Neuron (in vitro differentiated cells): ENCODE data around the gene S100G.

Experiments used
- H2AFZ ChIP-seq: one replicate; pipeline ENCODE4 v1.6.1; 2013; ENCODE audit warnings: low read depth, mild to moderate bottlenecking, inconsistent platforms, low read length, moderate library complexity
- H3K27me3 ChIP-seq: one replicate; pipeline ENCODE4 v1.6.1; 2013; ENCODE audit warnings: low read length; ENCODE audit not compliant: insufficient read depth
- H3K36me3 ChIP-seq: one replicate; pipeline ENCODE4 v1.6.1; 2013; ENCODE audit warnings: low read length; ENCODE audit not compliant: insufficient read depth
- H3K4me1 ChIP-seq: one replicate; pipeline ENCODE4 v1.6.1; 2013; ENCODE audit warnings: low read length; ENCODE audit not compliant: insufficient read depth
- H3K4me3 ChIP-seq: 2 replicates; pipeline ENCODE4 v1.5.1; 2013; ENCODE audit warnings: mild to moderate bottlenecking, low read length, moderate library complexity
- H3K9me3 ChIP-seq: one replicate; pipeline ENCODE4 v1.6.1; 2013; ENCODE audit warnings: low read length

S100G gene

DNA sequence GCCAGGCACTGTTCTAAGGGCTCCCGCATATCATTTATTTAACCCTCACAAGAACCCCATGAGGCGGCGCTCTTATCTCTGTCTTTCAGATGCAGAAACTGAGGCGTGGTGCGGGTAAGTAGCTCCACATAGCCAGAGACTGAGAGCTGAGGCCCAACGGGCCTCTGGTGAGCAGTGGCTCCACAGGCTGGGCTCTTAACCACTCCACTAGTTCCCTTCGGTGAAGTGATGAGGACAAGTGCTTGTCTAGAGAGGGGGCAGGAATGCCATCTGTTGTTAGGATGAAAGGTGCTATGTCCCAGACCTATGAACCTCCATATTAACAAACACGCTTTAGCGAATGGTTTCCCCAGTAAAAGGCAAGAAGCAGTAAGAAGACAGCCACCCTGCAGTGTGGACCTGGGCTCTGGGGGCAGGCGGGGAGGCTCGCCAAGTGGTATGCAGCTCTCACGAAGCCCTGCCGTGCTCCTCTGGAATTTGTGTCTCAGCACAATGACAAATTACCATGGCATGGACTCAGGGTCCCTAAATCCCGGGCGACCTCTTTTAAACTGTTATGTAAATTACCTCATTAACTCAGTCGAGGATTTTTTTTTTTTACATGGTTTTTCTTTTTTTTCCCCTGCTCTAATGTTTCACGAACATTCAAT lies 20.9 kb upstream of the S100G start:
- Histone ChIP-seq H3K27me3 (no peaks in the 10 kb centered on the region), H3K36me3 (peaks cover 3% of the 10 kb centered on the region), H2AFZ (no peak overlapping the region), H3K4me3 (no peak overlapping the region), H3K4me1 (peaks cover 16% of the 10 kb centered on the region), H3K9me3 (no peaks in the 10 kb centered on the region)

- no peaks in the 10 kb centered on the region for H3K27me3 ChIP-seq
- H3K9me3 ChIP-seq = no peaks in the 10 kb centered on the region
- H2AFZ ChIP-seq = no peak overlapping the region
- H3K4me1 ChIP-seq = peaks cover 16% of the 10 kb centered on the region
- no peak overlapping the region for H3K4me3 ChIP-seq
- H3K36me3 ChIP-seq = peaks cover 6% of the 10 kb centered on the region
Measured at GRCh38 chrX:16629909-16630308, 20.0 kb upstream of the S100G start.

- H3K9me3 ChIP-seq = no peaks in the 10 kb centered on the region
- H3K4me3 ChIP-seq = no peak overlapping the region
- peaks cover 13% of the 10 kb centered on the region for H3K4me1 ChIP-seq
- H3K36me3 ChIP-seq = peaks cover 11% of the 10 kb centered on the region
- no peaks in the 10 kb centered on the region for H3K27me3 ChIP-seq
- no peak overlapping the region for H2AFZ ChIP-seq
Measured at GRCh38 chrX:16633754-16634153, 16.2 kb upstream of the S100G start.

- no peak overlapping the region for H3K4me3 ChIP-seq
- no peaks in the 10 kb centered on the region for H3K9me3 ChIP-seq
- no peaks in the 10 kb centered on the region for H3K4me1 ChIP-seq
- H3K36me3 ChIP-seq = peaks cover 11% of the 10 kb centered on the region
- H3K27me3 ChIP-seq = no peaks in the 10 kb centered on the region
- no peak overlapping the region for H2AFZ ChIP-seq
Measured at GRCh38 chrX:16635040-16635439, 14.9 kb upstream of the S100G start.

GRCh38 chrX:16635596-16635995 lies 14.4 kb upstream of the S100G start:
- H3K4me1 ChIP-seq = no peaks in the 10 kb centered on the region
- no peak overlapping the region for H2AFZ ChIP-seq
- H3K9me3 ChIP-seq = no peaks in the 10 kb centered on the region
- H3K27me3 ChIP-seq = no peaks in the 10 kb centered on the region
- H3K4me3 ChIP-seq = no peak overlapping the region
- peaks cover 11% of the 10 kb centered on the region for H3K36me3 ChIP-seq

DNA sequence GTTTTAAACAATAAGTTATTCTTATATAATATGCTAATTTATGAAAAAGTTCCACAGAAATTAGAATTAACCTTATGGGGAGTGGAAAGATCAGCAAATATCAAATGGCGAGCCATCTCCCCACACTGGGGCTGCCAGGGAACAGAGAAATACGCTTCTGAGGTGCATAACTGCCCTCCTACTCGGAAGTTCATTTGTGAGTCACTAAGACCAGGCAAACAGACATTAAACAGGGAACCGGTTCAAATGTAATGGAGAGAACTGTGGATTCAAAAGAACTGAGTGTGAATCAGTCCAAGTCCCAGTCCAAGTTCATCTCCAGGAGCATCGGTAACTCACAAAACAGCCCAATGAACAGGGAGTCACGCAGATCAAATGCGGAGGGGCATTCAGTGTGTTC lies 11.4 kb upstream of the S100G start:
- H3K36me3 ChIP-seq = peaks cover 8% of the 10 kb centered on the region

GRCh38 chrX:16639966-16640365 lies 10.0 kb upstream of the S100G start:
- no peaks in the 10 kb centered on the region for H3K27me3 ChIP-seq
- no peak overlapping the region for H3K4me3 ChIP-seq
- H2AFZ ChIP-seq = no peak overlapping the region
- H3K36me3 ChIP-seq = peaks cover 5% of the 10 kb centered on the region
- H3K4me1 ChIP-seq = no peaks in the 10 kb centered on the region
- no peaks in the 10 kb centered on the region for H3K9me3 ChIP-seq

More for the DNA sequence above, 11.4 kb upstream of the S100G start:
- H3K27me3 ChIP-seq = no peaks in the 10 kb centered on the region
- H3K4me1 ChIP-seq = no peaks in the 10 kb centered on the region
- H3K9me3 ChIP-seq = no peaks in the 10 kb centered on the region
- H3K4me3 ChIP-seq = no peak overlapping the region
- no peak overlapping the region for H2AFZ ChIP-seq

- no peaks in the 10 kb centered on the region for H3K27me3 ChIP-seq
- no peak overlapping the region for H3K4me3 ChIP-seq
Measured at GRCh38 chrX:16640823-16641222, 9.1 kb upstream of the S100G start.

GRCh38 chrX:16643176-16643575 lies 6.8 kb upstream of the S100G start:
- Histone ChIP-seq H3K4me3 (no peak overlapping the region), H3K4me1 (no peaks in the 10 kb centered on the region), H3K27me3 (no peaks in the 10 kb centered on the region), H3K36me3 (peaks cover 2% of the 10 kb centered on the region), H2AFZ (no peak overlapping the region), H3K9me3 (no peaks in the 10 kb centered on the region)

More at GRCh38 chrX:16640823-16641222, 9.1 kb upstream of the S100G start:
- H2AFZ ChIP-seq = no peak overlapping the region
- H3K9me3 ChIP-seq = no peaks in the 10 kb centered on the region
- H3K36me3 ChIP-seq = peaks cover 3% of the 10 kb centered on the region
- H3K4me1 ChIP-seq = no peaks in the 10 kb centered on the region

- no peaks in the 10 kb centered on the region for H3K27me3 ChIP-seq
- no peak overlapping the region for H2AFZ ChIP-seq
- no peaks in the 10 kb centered on the region for H3K4me1 ChIP-seq
- H3K9me3 ChIP-seq = no peaks in the 10 kb centered on the region
- H3K4me3 ChIP-seq = no peak overlapping the region
- peaks cover 3% of the 10 kb centered on the region for H3K36me3 ChIP-seq
Measured at GRCh38 chrX:16646366-16647138, 3.4 kb upstream of the S100G start.

DNA sequence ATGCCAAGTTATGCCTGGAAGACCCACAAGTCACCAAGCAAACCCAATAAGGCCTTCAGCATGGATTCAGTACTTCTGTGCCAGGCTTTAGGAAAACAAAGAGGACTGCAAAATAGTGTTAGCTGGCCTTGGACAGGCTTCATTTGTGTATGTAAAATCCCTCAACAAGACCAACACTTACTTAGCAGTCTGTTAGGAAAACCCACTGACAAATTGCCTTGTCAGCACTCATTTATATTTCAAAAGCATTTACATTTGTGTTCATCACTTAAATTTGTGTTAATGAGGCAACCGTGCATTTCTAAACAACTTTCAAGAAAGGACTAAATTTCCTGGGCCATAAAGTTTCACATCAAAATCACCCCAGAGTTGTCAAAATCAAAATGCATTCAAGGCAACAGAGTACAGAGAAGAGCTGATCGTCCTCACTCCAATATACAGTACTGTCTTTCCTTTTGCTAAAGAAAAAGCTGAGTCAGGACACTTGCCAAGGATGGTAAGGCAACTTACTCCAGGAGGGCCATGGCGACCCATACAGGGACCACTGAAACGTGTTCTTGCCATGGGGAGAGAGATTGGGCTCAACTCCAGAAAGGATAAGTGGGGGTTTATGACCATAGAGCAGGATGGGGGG lies 1.6 kb downstream of the S100G start:
- peaks cover 5% of the 10 kb centered on the region for H3K4me1 ChIP-seq
- H2AFZ ChIP-seq = no peak overlapping the region
- H3K4me3 ChIP-seq = no peak overlapping the region
- H3K36me3 ChIP-seq = peaks cover 5% of the 10 kb centered on the region
- H3K9me3 ChIP-seq = no peaks in the 10 kb centered on the region
- no peaks in the 10 kb centered on the region for H3K27me3 ChIP-seq

- Histone ChIP-seq H3K36me3 (peaks cover 4% of the 10 kb centered on the region), H3K27me3 (no peaks in the 10 kb centered on the region), H3K4me1 (peaks cover 5% of the 10 kb centered on the region), H2AFZ (no peak overlapping the region), H3K4me3 (no peak overlapping the region), H3K9me3 (peaks cover 3% of the 10 kb centered on the region)
Measured at GRCh38 chrX:16653424-16653823, 3.5 kb downstream of the S100G start.

DNA sequence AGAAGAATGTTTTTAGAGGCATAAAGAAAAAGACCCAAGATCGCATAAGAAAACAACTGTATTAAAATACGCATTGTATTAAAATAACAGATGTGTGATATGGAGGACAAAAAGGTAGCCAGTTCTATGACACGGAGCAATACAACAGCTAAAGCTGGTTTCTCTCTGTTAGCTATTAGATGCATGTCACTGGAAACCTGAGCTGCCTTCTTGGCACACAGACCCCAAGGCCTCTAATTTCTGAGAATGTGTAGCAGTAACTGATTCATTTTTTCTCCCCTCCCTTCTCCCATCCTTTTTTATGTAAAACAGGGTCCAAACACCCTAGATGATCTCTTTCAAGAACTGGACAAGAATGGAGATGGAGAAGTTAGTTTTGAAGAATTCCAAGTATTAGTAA lies 4.1 kb downstream of the S100G start:
- no peak overlapping the region for H2AFZ ChIP-seq
- peaks cover 3% of the 10 kb centered on the region for H3K9me3 ChIP-seq
- peaks cover 4% of the 10 kb centered on the region for H3K36me3 ChIP-seq
- H3K4me1 ChIP-seq = peaks cover 5% of the 10 kb centered on the region
- no peaks in the 10 kb centered on the region for H3K27me3 ChIP-seq
- H3K4me3 ChIP-seq = no peak overlapping the region
